HEK293 (cell line): ENCODE data around the gene CAPZB.

Experiments
- CTCF ChIA-PET: fragments of 350-600 bp; formaldehyde crosslinking; extraction: SDS; loops from one replicate; lab custom pipeline; 2021; ENCODE audit warnings: antibody characterized with exemption; lab: Yijun Ruan, JAX
- POLR2A ChIA-PET: fragments of 300-600 bp; formaldehyde crosslinking; extraction: SDS; loops from one replicate; lab custom pipeline; 2020; ENCODE audit warnings: antibody characterized with exemption, inconsistent platforms; lab: Yijun Ruan, JAX
- H3K27ac ChIP-seq: fragments of 200-500 bp; sonication (Bioruptor generic); 2 replicates; pipeline ENCODE4 v1.5.1; 2014; ENCODE audit warnings: low read depth, low read length, control low read depth, inconsistent platforms; ENCODE audit errors: extremely low read depth
- H3K36me3 ChIP-seq, 2 experiments: fragments of 200-500 bp in 1 of 2; sonication (Bioruptor generic) in 1 of 2; 1 replicate in 1 of 2; 2 replicates in 1 of 2; pipeline ENCODE4 v1.5.1; 2014 to 2017; ENCODE audit warnings: inconsistent platforms in 2 of 2, low read length in 2 of 2; ENCODE audit not compliant: control insufficient read depth in 2 of 2, insufficient read depth in 1 of 2
- H3K4me1 ChIP-seq: fragments of 200-500 bp; sonication (Bioruptor generic); 2 replicates; pipeline ENCODE4 v1.5.1; 2014; ENCODE audit warnings: mild to moderate bottlenecking, low read length, inconsistent platforms; ENCODE audit not compliant: control insufficient read depth, insufficient read depth
- H3K4me3 ChIP-seq: 2 replicates; pipeline ENCODE4 v1.5.1; 2011; ENCODE audit warnings: low read depth, mild to moderate bottlenecking, control low read depth, low read length, moderate library complexity
- H3K9me3 ChIP-seq: fragments of 200-500 bp; sonication (Bioruptor generic); 2 replicates; pipeline ENCODE4 v1.5.1; 2014; ENCODE audit warnings: low read depth, low read length, inconsistent platforms; ENCODE audit not compliant: control insufficient read depth, insufficient read depth
- HOXC10 ChIP-seq: sonication (generic); formaldehyde crosslinking; IDR thresholded peaks from 2 replicates; pipeline ENCODE4 v1.8.1; 2023; ENCODE audit warnings: mild to moderate bottlenecking, missing genetic modification reagents
- OSR2 ChIP-seq: fragments of 450-650 bp; formaldehyde crosslinking; IDR thresholded peaks from 2 replicates; pipeline ENCODE4 v1.5.1; 2016; ENCODE audit warnings: missing biosample characterization, missing genetic modification characterization
- SP7 ChIP-seq: fragments of 450-650 bp; formaldehyde crosslinking; IDR thresholded peaks from 2 replicates; pipeline ENCODE4 v1.5.1; 2016; ENCODE audit warnings: missing biosample characterization, missing genetic modification characterization
- ZNF132 ChIP-seq: fragments of 450-650 bp; formaldehyde crosslinking; IDR thresholded peaks from 2 replicates; pipeline ENCODE4 v1.5.1; 2017; ENCODE audit warnings: missing biosample characterization, missing genetic modification characterization, borderline replicate concordance
- ZNF133 ChIP-seq: fragments of 450-650 bp; formaldehyde crosslinking; IDR thresholded peaks from 2 replicates; pipeline ENCODE4 v1.5.1; 2016; ENCODE audit warnings: missing biosample characterization, missing genetic modification characterization
- ZNF23 ChIP-seq: fragments of 450-650 bp; formaldehyde crosslinking; IDR thresholded peaks from 2 replicates; pipeline ENCODE4 v1.5.1; 2016; ENCODE audit warnings: missing biosample characterization, missing genetic modification characterization, borderline replicate concordance
- ZNF248 ChIP-seq: fragments of 450-650 bp; formaldehyde crosslinking; IDR thresholded peaks from 2 replicates; pipeline ENCODE4 v1.5.1; 2017; ENCODE audit warnings: missing biosample characterization, missing genetic modification characterization
- ZNF423 ChIP-seq: fragments of 450-650 bp; formaldehyde crosslinking; IDR thresholded peaks from 2 replicates; pipeline ENCODE4 v1.5.1; 2016; ENCODE audit warnings: missing biosample characterization, missing genetic modification characterization
- ZNF473 ChIP-seq: fragments of 450-650 bp; formaldehyde crosslinking; IDR thresholded peaks from 2 replicates; pipeline ENCODE4 v1.5.1; 2017; ENCODE audit warnings: missing biosample characterization, missing genetic modification characterization
- ZNF48 ChIP-seq: fragments of 450-650 bp; formaldehyde crosslinking; IDR thresholded peaks from 2 replicates; pipeline ENCODE4 v1.5.1; 2016; ENCODE audit warnings: missing biosample characterization, missing genetic modification characterization
- ZNF596 ChIP-seq: fragments of 450-650 bp; IDR thresholded peaks from 2 replicates; pipeline ENCODE4 v1.5.0; 2018; ENCODE audit warnings: missing biosample characterization, mild to moderate bottlenecking, missing genetic modification characterization, moderate library complexity
- TF ChIP-seq, protein P1 (sequence below): fragments of 450-650 bp; formaldehyde crosslinking; IDR thresholded peaks from 2 replicates; pipeline ENCODE4 v1.5.1; 2016; ENCODE audit warnings: missing biosample characterization, missing genetic modification characterization
- TF ChIP-seq, protein P2 (sequence below): fragments of 450-650 bp; formaldehyde crosslinking; IDR thresholded peaks from 2 replicates; pipeline ENCODE4 v1.5.1; 2016; ENCODE audit warnings: missing biosample characterization, missing genetic modification characterization
- TF ChIP-seq, protein P3 (sequence below): fragments of 450-650 bp; formaldehyde crosslinking; IDR thresholded peaks from 2 replicates; pipeline ENCODE4 v1.5.1; 2016; ENCODE audit warnings: missing biosample characterization, missing genetic modification characterization, low read depth
- TF ChIP-seq, protein P4 (sequence below): fragments of 450-650 bp; formaldehyde crosslinking; IDR thresholded peaks from 2 replicates; pipeline ENCODE4 v1.5.1; 2016; ENCODE audit warnings: missing biosample characterization, missing genetic modification characterization
- TF ChIP-seq, protein P5 (sequence below): fragments of 450-650 bp; formaldehyde crosslinking; IDR thresholded peaks from 2 replicates; pipeline ENCODE4 v1.5.1; 2016; ENCODE audit warnings: missing biosample characterization, missing genetic modification characterization
- TF ChIP-seq, protein P6 (sequence below): fragments of 450-650 bp; formaldehyde crosslinking; IDR thresholded peaks from 2 replicates; pipeline ENCODE4 v1.5.1; 2017; ENCODE audit warnings: missing biosample characterization, missing genetic modification characterization

The CAPZB gene

DNA sequence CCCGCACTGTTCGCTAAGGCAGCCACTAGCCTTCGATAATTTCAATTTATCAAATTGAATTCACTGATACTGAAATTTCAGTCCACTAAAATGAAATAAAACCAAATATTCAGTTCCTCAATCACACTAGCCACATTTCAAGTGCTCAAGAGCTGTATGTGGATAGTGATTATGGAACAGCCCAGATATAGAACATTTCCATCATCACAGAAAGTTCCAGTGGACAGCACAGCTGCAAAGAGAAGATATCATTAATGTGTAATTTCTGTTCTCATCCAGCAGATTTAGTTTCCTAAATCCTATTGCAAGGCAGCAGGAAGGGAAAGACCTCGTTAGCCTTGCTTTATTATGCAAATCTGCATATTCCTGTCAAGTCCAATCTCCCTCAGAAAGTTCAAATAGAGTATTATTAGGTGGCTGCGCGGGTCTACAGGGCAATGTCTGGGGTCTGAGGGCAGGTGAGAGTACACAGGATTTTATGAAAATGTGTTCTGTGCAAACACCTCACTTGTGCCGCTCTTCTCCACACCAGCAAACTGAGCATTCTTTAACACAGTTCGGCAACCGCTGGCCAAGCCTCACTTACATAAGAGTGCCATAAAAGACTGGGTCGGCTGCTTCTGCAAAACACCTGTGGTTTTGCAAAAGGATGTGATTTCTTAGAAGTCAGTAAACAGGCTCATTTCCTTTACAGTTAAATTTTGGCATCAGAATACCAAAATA lies 22.4 kb downstream of the CAPZB start:
- no peaks in the 10 kb centered on the region for H3K36me3 ChIP-seq
- POLR2A ChIA-PET = no interaction called here
- no peak overlapping the region for H3K4me3 ChIP-seq
- CTCF ChIA-PET = no interaction called here
- H3K4me1 ChIP-seq = peaks cover 7% of the 10 kb centered on the region
- no peak overlapping the region for H3K27ac ChIP-seq
- H3K9me3 ChIP-seq = no peaks in the 10 kb centered on the region
- TF ChIP-seq ZNF133 (tag by site-specific recombination) = no peak
- TF ChIP-seq, protein P1, sequence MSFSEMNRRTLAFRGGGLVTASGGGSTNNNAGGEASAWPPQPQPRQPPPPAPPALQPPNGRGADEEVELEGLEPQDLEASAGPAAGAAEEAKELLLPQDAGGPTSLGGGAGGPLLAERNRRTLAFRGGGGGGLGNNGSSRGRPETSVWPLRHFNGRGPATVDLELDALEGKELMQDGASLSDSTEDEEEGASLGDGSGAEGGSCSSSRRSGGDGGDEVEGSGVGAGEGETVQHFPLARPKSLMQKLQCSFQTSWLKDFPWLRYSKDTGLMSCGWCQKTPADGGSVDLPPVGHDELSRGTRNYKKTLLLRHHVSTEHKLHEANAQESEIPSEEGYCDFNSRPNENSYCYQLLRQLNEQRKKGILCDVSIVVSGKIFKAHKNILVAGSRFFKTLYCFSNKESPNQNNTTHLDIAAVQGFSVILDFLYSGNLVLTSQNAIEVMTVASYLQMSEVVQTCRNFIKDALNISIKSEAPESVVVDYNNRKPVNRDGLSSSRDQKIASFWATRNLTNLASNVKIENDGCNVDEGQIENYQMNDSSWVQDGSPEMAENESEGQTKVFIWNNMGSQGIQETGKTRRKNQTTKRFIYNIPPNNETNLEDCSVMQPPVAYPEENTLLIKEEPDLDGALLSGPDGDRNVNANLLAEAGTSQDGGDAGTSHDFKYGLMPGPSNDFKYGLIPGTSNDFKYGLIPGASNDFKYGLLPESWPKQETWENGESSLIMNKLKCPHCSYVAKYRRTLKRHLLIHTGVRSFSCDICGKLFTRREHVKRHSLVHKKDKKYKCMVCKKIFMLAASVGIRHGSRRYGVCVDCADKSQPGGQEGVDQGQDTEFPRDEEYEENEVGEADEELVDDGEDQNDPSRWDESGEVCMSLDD (tag by site-specific recombination) = no peak
- TF ChIP-seq ZNF248 (tag by site-specific recombination) = no peak
- no peak for TF ChIP-seq ZNF23
- no peak for TF ChIP-seq ZNF596 (tag by site-specific recombination)
- TF ChIP-seq SP7 = no peak
- TF ChIP-seq, protein P2, sequence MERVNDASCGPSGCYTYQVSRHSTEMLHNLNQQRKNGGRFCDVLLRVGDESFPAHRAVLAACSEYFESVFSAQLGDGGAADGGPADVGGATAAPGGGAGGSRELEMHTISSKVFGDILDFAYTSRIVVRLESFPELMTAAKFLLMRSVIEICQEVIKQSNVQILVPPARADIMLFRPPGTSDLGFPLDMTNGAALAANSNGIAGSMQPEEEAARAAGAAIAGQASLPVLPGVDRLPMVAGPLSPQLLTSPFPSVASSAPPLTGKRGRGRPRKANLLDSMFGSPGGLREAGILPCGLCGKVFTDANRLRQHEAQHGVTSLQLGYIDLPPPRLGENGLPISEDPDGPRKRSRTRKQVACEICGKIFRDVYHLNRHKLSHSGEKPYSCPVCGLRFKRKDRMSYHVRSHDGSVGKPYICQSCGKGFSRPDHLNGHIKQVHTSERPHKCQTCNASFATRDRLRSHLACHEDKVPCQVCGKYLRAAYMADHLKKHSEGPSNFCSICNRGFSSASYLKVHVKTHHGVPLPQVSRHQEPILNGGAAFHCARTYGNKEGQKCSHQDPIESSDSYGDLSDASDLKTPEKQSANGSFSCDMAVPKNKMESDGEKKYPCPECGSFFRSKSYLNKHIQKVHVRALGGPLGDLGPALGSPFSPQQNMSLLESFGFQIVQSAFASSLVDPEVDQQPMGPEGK (tag by site-specific recombination) = no peak
- TF ChIP-seq OSR2 (tag by site-specific recombination) = no peak
- TF ChIP-seq ZNF132 (tag by site-specific recombination) = no peak
- no peak for TF ChIP-seq HOXC10 (CRISPR knock-in tag)
- TF ChIP-seq, protein P3, sequence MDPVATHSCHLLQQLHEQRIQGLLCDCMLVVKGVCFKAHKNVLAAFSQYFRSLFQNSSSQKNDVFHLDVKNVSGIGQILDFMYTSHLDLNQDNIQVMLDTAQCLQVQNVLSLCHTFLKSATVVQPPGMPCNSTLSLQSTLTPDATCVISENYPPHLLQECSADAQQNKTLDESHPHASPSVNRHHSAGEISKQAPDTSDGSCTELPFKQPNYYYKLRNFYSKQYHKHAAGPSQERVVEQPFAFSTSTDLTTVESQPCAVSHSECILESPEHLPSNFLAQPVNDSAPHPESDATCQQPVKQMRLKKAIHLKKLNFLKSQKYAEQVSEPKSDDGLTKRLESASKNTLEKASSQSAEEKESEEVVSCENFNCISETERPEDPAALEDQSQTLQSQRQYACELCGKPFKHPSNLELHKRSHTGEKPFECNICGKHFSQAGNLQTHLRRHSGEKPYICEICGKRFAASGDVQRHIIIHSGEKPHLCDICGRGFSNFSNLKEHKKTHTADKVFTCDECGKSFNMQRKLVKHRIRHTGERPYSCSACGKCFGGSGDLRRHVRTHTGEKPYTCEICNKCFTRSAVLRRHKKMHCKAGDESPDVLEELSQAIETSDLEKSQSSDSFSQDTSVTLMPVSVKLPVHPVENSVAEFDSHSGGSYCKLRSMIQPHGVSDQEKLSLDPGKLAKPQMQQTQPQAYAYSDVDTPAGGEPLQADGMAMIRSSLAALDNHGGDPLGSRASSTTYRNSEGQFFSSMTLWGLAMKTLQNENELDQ (tag by site-specific recombination) = no peak
- TF ChIP-seq, protein P4, sequence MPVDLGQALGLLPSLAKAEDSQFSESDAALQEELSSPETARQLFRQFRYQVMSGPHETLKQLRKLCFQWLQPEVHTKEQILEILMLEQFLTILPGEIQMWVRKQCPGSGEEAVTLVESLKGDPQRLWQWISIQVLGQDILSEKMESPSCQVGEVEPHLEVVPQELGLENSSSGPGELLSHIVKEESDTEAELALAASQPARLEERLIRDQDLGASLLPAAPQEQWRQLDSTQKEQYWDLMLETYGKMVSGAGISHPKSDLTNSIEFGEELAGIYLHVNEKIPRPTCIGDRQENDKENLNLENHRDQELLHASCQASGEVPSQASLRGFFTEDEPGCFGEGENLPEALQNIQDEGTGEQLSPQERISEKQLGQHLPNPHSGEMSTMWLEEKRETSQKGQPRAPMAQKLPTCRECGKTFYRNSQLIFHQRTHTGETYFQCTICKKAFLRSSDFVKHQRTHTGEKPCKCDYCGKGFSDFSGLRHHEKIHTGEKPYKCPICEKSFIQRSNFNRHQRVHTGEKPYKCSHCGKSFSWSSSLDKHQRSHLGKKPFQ (tag by site-specific recombination) = no peak
- TF ChIP-seq ZNF473 (tag by site-specific recombination) = no peak
- TF ChIP-seq, protein P5, sequence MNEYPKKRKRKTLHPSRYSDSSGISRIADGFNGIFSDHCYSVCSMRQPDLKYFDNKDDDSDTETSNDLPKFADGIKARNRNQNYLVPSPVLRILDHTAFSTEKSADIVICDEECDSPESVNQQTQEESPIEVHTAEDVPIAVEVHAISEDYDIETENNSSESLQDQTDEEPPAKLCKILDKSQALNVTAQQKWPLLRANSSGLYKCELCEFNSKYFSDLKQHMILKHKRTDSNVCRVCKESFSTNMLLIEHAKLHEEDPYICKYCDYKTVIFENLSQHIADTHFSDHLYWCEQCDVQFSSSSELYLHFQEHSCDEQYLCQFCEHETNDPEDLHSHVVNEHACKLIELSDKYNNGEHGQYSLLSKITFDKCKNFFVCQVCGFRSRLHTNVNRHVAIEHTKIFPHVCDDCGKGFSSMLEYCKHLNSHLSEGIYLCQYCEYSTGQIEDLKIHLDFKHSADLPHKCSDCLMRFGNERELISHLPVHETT (tag by site-specific recombination) = no peak
- TF ChIP-seq ZNF423 = no peak
- no peak for TF ChIP-seq ZNF48 (tag by site-specific recombination)
- TF ChIP-seq, protein P6, sequence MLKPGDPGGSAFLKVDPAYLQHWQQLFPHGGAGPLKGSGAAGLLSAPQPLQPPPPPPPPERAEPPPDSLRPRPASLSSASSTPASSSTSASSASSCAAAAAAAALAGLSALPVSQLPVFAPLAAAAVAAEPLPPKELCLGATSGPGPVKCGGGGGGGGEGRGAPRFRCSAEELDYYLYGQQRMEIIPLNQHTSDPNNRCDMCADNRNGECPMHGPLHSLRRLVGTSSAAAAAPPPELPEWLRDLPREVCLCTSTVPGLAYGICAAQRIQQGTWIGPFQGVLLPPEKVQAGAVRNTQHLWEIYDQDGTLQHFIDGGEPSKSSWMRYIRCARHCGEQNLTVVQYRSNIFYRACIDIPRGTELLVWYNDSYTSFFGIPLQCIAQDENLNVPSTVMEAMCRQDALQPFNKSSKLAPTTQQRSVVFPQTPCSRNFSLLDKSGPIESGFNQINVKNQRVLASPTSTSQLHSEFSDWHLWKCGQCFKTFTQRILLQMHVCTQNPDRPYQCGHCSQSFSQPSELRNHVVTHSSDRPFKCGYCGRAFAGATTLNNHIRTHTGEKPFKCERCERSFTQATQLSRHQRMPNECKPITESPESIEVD (tag by site-specific recombination) = no peak
